IMR-90 (cell line): ENCODE results near the gene RCL1.

ENCODE experiments used
- FOS ChIP-seq: fragments of 150-350 bp; IDR thresholded peaks from 2 replicates; pipeline ENCODE4 v1.6.1; 2016; ENCODE audit warnings: low read depth, low read length
- MAFK ChIP-seq: IDR thresholded peaks from 2 replicates; pipeline ENCODE4 v1.6.1; 2012; ENCODE audit warnings: low read depth, low read length, improper control_type of control experiment
- MAZ ChIP-seq: IDR thresholded peaks from 2 replicates; pipeline ENCODE4 v1.6.1; 2012; ENCODE audit warnings: low read depth, mild to moderate bottlenecking, low read length, improper control_type of control experiment, moderate library complexity, borderline replicate concordance
- MXI1 ChIP-seq: IDR thresholded peaks from 2 replicates; pipeline ENCODE4 v1.6.1; 2012; ENCODE audit warnings: low read depth, mild to moderate bottlenecking, low read length, moderate library complexity, borderline replicate concordance
- POLR2A ChIP-seq: IDR thresholded peaks from 2 replicates; pipeline ENCODE4 v1.6.1; 2012; ENCODE audit warnings: mild to moderate bottlenecking, low read depth, low read length
- RAD21 ChIP-seq: IDR thresholded peaks from 2 replicates; pipeline ENCODE4 v1.6.1; 2012; ENCODE audit warnings: low read length, improper control_type of control experiment
- RCOR1 ChIP-seq: IDR thresholded peaks from 2 replicates; pipeline ENCODE4 v1.6.1; 2012; ENCODE audit warnings: mild to moderate bottlenecking, low read length, improper control_type of control experiment; ENCODE audit not compliant: insufficient replicate concordance
- SMC3 ChIP-seq: fragments of 150-350 bp; IDR thresholded peaks from 2 replicates; pipeline ENCODE4 v1.6.1; 2016; ENCODE audit warnings: low read depth, mild to moderate bottlenecking, antibody characterized with exemption, low read length, moderate library complexity
- TF ChIP-seq, protein P1 (sequence below): conservative IDR thresholded peaks from 2 replicates; pipeline ENCODE4 v1.5.1; 2012; ENCODE audit warnings: mild to moderate bottlenecking, low read depth, low read length, improper control_type of control experiment

DNA sequence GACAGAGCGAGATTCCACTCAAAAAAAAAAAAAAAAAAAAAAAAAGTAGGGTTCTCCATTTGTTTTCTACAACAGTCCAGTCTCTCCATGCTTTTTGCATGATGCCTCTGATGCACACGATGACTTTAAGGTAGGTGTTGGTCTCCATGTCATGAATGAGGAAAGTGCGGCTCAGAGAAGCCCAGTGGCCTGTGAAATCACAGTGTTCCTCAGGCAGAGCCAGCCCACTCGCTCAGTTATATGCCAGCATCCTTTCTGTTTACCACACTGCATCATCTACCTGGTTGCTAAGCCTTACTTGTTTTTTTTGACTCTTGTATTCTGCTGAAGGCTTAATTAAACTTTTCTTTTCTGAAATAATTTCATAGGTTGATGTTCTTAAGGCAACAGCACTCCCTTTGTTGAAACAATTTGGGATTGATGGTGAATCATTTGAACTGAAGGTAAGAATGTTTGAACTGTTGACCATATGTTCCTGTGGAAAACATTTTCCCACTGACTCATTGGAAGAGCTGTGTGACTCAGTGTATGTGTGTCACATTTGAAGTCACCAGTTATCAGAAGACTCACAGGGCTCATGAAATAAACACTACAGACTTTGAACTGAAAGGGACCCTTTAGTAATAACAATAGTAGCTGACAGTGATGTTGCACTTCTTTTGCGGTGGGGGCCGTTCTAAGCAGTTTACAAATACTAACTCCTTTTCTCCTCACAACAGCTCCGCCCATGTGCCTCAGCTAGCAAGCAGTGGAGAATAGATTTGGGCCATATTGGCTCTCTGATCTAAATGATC is 40.2 kb downstream of the RCL1 start:
- TF ChIP-seq, protein P1, sequence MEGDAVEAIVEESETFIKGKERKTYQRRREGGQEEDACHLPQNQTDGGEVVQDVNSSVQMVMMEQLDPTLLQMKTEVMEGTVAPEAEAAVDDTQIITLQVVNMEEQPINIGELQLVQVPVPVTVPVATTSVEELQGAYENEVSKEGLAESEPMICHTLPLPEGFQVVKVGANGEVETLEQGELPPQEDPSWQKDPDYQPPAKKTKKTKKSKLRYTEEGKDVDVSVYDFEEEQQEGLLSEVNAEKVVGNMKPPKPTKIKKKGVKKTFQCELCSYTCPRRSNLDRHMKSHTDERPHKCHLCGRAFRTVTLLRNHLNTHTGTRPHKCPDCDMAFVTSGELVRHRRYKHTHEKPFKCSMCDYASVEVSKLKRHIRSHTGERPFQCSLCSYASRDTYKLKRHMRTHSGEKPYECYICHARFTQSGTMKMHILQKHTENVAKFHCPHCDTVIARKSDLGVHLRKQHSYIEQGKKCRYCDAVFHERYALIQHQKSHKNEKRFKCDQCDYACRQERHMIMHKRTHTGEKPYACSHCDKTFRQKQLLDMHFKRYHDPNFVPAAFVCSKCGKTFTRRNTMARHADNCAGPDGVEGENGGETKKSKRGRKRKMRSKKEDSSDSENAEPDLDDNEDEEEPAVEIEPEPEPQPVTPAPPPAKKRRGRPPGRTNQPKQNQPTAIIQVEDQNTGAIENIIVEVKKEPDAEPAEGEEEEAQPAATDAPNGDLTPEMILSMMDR, result no peak
- TF ChIP-seq MAZ (peak; percentile 33; the same call in 1 of the 2 replicates), MXI1 (0 out of 2 replicates have a peak, but pooled peaks have one; percentile 47), RAD21 (no peak), POLR2A (peak; percentile 20; the same call in 1 of the 2 replicates), MAFK (0 out of 2 replicates have a peak, but pooled peaks have one; percentile 22), SMC3 (no peak), RCOR1 (peak; percentile 45), FOS (peak; percentile 99)
